H4 (cell line): ENCODE measurements around the gene GIPC1. TPM values are rescaled to one million over a fixed set of nuclear protein-coding genes. Genes with fewer than 3 reads are reported as not detected.
A peak's percentile ranks its signal among the peaks of the same experiment; 100 is the strongest.
"Not testable (repeated sequence)": the region's sequence is repeated elsewhere in the genome, so short reads cannot be mapped to it uniquely, and the experiment has no call there.

ENCODE experiments used
- DNase-seq: peaks from one replicate; pipeline ENCODE4 v3.0.0-alpha.2; 2015; ENCODE audit warnings: low spot score
- total RNA-seq: library from RNA; depleted of rRNA; stranded (reverse); fragments of >200 nt; shearing (Covaris generic); gene quantifications from 2 replicates; pipeline ENCODE4 v1.2.3, GENCODE V29; 2014

GIPC1 gene
- total RNA-seq, 1 experiment from 2014 or later: 36.5 TPM

DNA sequence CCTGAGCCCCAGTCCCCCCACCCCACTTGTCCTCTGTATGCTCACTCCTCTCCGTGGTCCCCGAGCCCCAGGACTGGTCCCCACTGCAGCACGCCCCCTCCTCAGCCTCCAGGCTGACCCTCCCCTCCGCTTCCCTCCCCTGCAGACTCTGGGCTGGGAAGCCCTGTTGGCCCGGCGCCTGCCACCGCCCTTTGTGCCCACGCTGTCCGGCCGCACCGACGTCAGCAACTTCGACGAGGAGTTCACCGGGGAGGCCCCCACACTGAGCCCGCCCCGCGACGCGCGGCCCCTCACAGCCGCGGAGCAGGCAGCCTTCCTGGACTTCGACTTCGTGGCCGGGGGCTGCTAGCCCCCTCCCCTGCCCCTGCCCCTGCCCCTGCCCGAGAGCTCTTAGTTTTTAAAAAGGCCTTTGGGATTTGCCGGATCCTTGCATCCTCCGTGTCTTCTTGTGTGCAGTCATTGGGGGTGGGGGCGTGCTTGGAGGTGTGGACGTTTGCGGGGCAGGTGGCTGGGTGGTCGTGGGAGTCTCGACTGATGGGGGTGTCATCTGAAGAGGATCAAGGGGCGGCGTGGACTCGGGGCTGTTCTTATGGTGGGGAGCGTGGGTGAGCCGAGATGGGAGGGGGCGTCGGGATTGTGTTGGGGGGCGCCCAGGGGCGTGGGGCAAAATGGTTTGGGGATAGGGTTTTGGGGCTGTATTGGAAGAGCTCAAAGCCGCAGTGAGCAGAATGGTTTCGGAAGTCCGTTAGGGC is 24.3 kb downstream of the GIPC1 start:
- no peak for DNase-seq

DNA sequence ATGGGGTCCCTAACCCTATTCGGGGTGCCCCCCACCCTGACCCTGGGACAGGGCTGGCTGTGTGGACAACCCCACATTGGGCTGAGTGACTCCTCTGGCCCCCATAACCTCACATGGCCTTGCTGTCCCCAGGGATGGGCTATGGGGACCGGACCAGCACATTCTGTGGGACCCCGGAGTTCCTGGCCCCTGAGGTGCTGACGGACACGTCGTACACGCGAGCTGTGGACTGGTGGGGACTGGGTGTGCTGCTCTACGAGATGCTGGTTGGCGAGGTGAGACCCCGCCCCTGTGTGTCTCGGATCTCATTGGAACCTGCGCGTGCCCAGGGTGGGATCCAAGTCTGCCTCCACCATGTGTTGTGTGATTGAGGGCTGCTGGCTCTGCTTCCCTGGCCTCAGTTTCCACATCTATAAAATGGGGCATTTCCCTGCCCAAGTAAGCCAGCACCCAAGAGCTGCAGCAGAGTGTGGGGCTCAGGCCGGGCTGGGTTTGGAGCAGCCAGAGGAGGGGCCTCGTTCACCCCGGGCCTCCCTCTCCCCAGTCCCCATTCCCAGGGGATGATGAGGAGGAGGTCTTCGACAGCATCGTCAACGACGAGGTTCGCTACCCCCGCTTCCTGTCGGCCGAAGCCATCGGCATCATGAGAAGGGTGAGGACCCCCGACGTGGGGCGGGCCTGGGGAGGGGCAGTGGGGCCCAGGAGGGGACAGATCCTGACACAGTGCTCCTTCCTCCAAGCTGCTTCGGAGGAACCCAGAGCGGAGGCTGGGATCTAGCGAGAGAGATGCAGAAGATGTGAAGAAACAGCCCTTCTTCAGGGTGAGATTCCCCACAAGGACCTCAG is 25.7 kb downstream of the GIPC1 start:
- DNase-seq: no peak

DNA sequence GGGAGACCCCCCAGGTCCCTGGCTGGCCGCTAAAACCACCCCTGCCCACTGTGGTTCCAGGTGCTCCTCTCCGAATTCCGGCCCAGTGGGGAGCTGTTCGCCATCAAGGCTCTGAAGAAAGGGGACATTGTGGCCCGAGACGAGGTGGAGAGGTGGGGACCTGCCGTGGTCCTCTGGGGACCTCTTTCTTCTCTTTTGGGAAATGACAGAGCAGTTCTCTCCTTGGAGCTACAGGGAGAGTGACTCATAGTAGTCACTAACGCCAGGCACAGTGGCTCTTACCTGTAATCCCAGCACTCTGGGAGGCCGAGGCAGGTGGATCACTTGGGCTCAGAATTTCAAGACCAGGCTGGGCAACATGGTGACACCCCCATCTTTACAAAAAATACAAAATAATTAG is 28.1 kb downstream of the GIPC1 start:
- DNase-seq: peak; percentile 6

DNA sequence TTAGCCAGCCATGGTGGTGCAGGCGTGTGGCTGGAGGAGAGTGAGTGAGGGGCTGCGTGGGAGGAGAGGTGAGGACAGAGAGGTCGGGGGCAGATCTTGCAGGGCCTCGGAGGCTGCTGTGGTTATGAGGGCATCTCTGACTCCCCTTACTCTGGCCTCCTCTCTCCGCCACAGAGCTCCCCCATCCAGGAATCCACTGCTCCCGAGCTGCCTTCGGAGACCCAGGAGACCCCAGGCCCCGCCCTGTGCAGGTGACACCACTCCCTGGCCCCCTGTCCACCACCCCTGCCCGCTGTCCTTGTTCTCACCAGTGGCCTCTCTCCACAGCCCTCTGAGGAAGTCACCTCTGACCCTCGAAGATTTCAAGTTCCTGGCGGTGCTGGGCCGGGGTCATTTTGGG is 28.5 kb downstream of the GIPC1 start:
- no peak for DNase-seq

DNA sequence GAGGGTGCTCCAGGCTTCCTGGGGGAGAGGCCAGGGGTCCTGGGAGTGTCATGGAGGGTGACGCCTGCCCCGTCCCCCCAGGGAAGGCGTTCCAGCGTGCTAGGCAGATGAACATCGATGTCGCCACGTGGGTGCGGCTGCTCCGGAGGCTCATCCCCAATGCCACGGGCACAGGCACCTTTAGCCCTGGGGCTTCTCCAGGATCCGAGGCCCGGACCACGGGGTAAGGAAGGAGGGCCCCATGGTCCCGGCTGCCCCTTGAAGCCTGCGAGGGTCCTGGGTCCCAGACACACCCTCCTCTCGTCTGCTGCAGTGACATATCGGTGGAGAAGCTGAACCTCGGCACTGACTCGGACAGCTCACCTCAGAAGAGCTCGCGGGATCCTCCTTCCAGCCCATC is 32.2 kb downstream of the GIPC1 start:
- no peak for DNase-seq

DNA sequence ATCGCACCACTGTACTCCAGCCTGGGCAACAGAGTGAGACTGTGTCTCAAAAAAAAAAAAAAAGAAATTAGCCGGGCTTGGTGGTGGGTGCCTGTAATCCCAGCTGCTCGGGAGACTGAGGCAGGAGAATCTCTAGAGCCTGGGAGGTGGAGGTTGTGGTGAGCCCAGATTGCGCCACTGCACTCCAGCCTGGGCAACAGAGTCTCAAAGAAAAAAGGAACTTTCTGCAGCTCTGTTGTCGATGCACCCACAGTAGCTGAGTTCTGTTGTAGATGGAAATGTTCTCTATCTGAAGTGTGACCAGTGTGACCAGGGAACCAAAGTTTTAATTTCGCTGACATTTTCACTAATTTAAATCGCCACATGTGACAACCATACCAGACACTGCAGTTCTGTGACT is 33.5 kb downstream of the GIPC1 start:
- not testable (repeated sequence) for DNase-seq

DNA sequence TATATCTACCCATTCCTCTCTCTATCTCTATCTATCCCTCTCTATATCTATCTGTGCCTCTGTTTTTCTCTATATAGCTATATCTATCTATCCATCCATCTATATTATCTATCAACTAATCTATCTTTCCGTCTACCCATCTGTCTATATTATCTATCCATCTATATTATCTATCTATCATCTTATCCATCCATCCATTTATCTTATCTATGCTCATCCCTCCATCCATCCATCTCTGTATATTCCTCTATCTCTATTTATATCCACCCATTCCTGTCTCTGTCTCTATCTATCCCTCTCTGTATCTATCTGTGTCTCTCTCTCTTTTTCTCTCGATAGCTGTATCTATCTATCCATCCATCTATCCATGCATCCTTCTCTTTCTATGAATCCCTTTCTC is 35.0 kb downstream of the GIPC1 start:
- no peak for DNase-seq

DNA sequence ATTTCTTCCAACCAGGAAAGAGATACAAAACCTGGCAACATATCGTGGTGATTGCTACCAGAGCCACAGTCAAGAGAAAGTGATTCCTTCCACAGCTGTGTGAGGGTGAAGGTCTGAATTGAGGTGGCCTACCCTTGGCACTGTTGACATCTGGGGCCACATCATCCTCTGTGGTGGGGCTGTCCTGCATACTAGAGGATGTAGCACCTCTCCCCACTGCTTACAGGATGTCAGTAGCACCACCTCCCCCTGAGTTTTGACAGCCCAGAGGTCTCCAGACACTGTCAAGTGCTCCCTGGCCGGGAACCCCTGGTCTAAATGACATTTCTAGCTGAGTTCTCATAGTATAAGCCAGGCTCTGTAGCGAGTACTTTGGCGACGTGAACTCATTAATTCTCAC is 36.2 kb downstream of the GIPC1 start:
- no peak for DNase-seq

DNA sequence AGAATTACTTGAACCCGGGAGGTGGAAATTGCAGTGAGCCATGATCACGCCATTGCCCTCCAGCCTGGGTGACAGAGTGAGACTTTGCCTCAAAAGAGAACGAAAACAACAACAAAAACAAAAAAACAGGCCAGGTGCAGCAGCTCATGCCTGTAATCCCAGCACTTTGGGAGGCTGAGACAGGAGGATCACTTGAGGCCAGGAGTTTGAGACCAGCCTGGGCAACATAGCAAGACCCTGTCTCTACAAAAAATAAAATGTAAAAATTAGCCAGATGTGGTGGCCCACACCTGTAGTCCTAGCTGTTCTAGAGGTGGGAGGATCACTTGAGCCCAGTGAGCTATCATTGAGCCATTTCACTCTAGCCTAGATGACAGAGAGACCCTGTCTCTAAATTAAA is 43.6 kb downstream of the GIPC1 start:
- not testable (repeated sequence) for DNase-seq

DNA sequence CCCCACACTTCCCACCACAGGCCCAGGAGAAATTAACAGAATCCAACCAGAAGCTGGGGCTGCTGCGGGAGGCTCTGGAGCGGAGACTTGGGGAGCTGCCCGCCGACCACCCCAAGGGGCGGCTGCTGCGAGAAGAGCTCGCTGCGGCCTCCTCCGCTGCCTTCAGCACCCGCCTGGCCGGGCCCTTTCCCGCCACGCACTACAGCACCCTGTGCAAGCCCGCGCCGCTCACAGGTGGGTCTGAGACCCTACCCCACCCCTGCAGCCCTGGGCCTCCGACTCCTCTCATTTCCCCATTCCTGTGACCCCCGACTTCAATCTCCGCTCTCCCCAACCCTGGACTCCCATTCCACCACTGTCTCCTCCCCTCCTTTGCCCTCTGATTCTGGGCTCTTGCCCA is 45.1 kb downstream of the GIPC1 start:
- DNase-seq: no peak

DNA sequence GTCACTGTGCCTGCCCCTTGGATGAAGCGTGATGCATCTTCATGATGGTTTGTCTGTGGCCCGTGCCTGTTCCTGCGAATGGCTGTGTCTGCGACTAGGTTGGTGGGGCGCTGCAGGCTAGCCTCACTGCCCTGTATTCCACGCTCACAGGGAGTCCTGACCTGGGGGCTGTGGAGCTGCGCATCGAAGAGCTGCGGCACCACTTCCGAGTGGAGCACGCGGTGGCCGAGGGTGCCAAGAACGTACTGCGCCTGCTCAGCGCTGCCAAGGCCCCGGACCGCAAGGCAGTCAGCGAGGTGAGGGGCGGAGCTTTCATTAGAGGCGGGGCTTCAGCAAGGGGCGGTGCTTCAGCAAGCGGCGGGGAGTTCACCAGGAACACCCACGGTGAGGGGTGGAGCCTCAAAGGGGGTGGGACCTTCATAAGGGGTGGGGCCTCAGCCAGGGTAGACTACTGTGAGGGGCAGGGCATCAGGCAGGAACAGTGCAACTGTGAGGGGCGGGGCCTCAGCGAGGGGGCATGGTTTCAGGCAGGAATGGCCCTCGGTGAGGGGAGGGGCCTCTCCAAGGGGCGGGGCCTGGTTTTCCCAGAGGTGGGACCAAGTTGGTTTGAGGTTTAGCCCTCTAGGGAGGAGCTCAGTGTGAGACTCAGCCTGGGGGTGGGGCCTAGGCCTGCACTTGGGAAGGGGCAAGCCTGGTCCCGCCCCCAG is 45.6 kb downstream of the GIPC1 start:
- DNase-seq: no peak

DNA sequence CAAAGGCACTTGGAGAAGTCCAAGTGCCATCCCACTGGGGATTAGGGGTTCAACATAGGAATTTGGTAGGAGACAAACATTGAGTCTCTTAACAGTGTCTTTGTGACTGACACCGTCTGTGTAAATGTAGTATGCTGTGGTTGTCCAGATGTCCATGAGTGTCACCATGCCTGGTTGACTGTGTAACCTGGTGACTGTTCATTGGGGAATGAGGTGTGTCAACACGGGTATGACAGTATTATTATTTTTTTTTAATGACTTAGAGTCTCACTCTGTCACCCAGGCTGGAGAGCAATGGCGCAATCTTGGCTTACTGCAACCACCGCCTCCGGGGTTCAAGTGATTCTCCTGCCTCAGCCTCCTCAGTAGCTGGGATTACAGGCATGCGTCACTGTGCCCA is 46.6 kb downstream of the GIPC1 start:
- DNase-seq: no peak

DNA sequence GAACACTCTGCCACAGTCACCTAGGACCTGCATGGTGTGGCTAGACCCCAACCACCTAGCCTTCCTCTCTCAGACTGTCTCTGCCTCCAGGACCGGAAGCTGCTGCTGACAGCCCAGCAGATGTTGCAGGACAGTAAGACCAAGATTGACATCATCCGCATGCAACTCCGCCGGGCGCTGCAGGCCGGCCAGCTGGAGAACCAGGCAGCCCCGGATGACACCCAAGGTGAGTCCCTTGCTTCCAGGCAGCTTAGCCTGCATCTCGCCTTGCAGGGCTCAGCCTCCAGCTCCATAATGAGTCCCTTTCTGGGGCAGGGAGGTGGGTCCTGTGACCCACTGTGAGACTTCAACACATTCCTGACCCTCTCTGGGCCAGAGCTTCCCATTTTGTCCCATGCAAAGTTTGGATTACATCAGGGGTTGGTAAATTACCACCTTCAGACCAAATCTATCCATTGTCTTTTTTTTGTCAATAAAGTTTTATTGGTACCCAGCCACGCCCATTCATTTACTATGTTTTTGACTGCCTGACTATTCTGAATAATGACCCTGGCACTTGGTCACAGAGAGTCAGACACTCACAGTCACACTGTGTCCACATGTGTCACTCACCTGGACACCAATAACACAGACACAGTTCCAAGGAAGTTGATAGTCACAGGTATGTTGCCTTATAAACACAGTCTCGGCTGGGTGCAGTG is 49.4 kb downstream of the GIPC1 start:
- DNase-seq: no peak

DNA sequence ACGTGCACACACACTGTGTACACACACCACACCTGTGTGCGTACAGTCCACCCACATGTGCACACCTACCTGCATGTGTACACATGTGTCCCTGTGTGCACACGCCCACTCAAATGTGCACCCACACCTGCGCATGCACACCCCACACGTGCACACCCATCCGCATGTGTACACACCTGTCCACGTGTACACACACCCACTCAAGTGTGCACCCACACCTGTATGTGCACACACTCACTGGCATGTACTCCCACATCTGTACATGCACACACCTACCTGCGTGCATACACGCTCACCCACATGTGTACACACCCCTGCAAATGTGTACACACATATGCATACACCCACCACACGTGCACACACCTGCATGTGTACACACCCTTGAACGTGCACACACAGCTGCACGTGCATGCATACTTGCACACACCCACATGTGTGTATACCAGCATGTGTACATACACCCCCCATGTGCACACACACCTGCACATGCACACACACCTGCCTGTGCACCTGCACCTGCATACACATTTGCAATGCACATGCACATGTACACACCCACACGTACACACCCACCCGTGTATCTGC is 52.2 kb downstream of the GIPC1 start:
- DNase-seq: no peak

DNA sequence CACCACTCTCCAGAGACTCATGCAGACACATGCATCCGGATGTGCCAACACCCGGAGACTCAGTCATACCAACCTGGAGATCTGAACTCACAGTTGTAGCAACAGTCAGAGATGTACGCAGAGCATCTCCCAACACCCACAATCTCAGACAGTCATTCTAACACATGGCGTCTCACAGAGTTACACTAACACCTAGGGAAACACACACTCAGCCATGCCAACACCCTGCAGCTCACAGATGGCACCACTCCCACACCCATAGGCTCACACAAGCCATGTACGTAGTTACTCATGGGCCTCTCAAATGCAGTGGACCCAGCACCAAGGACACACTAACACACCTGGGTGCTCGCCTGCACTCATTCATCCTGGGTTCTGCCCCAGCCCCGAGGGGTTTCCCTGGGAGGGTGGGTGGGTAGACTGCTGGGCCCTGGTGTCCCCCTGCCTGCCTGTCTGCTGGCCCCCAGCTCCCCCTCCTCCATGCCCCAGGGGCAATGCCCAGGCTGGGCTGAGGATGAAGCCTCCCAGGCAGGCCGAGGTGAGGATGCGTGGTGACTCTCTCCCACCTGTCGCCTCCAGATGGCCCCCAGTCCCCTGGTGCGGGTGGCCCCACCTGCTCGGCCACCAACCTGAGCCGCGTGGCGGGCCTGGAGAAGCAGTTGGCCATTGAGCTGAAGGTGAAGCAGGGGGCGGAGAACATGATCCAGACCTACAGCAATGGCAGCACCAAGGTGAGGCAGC is 52.9 kb downstream of the GIPC1 start:
- DNase-seq: no peak

DNA sequence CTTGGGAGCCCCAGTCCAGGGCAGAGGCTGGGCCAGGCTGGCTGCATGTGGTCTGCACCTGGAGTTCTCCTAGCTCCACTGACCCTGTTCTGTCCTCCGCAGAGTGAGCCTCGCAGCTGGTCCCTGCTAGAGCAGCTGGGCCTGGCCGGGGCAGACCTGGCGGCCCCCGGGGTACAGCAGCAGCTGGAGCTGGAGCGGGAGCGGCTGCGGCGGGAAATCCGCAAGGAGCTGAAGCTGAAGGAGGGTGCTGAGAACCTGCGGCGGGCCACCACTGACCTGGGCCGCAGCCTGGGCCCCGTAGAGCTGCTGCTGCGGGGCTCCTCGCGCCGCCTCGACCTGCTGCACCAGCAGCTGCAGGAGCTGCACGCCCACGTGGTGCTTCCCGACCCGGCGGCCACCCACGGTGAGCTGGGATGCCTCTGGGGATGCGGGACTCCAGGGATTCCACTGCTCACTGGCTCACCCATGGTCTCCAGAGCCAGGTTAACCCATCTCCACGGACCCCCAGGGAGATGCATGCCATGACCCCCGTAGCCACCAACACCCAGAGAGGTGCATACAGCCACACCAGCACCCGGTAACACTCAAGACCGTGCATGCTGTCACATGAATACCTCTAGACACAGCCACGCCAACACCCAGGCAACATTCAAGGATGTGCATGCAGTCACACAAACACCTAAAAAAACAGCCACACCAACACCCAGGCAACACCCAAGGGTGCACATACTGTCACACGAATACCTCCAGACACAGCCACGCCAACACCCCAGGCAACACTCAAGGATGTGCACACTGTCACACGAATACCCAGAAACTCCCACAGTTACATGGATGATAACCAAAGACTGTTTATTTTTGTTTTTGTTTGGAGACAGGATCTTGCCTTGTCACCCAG is 54.6 kb downstream of the GIPC1 start:
- DNase-seq: no peak

DNA sequence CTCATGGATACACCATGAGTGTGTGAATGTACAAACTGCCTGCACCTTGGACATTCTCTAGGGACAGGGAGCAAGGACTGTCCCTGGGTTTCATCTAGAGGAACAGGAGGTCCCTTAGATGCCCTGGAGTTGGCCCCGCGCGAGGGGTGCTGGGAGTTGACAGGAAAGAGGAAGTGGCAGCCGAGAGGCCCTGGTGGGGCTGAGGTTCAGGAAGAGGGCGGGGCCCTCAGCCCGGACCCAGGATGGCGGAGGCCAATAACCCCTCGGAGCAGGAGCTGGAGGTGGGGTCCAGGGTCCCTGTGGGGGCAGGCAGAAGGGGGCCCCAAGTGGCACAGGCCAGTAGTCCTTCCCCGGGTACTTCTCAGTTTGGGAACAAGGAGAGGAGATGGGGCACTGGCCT is 55.9 kb downstream of the GIPC1 start:
- no peak for DNase-seq

DNA sequence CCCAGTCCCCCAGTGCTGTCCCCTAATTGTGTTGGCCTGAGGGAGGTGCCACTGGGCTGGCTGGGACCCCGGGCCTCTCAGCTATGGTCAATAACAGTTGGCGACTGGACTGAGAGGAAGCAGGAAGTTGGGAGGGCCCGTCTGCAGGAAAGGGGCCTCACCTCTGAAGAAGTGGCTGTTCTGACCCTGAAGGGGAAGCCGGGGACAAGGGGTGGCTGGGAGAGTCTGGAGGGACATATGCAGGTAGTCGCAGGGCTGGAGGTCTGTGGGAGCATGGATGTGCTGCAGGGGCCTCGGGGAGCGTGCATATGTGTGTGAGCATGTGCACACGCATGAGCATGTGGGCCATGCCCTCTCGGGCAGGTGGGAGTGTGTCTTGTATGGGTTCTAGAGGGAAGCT is 56.9 kb downstream of the GIPC1 start:
- DNase-seq: no peak

DNA sequence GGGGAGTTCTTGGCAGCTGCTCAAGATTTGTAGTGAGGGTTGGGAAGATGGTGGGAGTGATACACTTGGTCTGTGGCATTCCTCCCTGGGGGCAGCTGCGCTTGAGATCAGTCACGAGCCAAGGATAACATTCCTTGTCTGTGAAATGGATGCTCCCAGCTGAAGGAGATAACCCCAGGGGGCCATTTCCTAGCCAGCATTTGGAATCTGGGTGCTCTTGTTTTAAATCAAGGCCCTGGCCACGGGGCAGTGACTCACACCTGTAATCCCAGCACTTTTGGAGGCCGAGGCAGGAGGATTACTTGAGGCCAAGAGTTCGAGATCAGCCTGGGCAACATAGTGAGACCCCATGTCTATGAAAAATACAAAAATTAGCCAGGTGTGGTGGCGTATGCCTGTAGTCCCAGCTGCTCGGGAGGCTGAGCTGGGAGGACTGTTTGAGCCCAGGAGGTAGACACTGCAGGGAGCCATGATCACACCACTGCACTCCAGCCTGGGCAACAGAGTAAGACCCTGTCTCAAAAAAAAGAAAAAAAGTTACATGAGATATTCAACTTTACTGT is 58.3 kb downstream of the GIPC1 start:
- no peak for DNase-seq
